Measurements from ENCODE around the gene TTLL5. TPM values are rescaled to one million over a fixed set of nuclear protein-coding genes. Genes with fewer than 3 reads are reported as not detected.

Gene TTLL5
- total RNA-seq, 1 experiment from 2014 or later, result 34.7 TPM

DNA sequence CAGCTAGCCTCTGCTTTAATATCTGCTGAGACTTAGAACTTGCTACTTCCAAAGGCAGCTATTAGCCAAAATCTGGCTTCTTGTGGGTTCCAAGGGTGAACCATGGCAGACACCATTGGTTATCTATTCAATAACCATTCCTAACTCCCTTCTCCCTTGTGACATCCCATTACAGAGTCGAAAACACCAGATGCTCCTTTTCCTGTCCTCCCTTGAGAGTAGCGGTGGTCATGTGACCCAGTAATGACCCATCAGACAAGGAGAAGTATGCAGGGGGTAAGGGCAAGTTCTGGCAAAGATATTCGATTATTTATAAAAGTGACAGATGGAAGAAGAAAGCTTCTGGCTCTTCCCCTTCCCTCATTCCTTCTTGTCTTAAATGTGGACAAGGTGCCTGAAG lies 300.6 kb downstream of the TTLL5 start:
- Histone ChIP-seq H3K4me3 (ENCODE audit: low read length) (no peak overlapping the region), H2AFZ (ENCODE audit: low read length) (no peak overlapping the region), H3K9ac (ENCODE audit: low read length) (no peak overlapping the region), H3K9me2 (replicated peaks; ENCODE audit: low read length) (no peaks in the 10 kb centered on the region), H3K9me3 (ENCODE audit: low read length) (no peaks in the 10 kb centered on the region), H3K4me1 (ENCODE audit: insufficient read depth, low read length) (no peaks in the 10 kb centered on the region), H3F3A (ENCODE audit: low read length, unreplicated experiment) (no peaks in the 10 kb centered on the region), H3K36me3 (ENCODE audit: low read depth, low read length) (no peaks in the 10 kb centered on the region; the same call in 1 of the 2 replicates), H3K27me3 (ENCODE audit: low read length) (no peaks in the 10 kb centered on the region), H3K27ac (ENCODE audit: low read length) (no peak overlapping the region), H3K4me2 (ENCODE audit: low read length) (no peak overlapping the region), H3K79me2 (ENCODE audit: low read length) (no peaks in the 10 kb centered on the region), H4K20me1 (ENCODE audit: low read length) (no peaks in the 10 kb centered on the region)
- no peak for ATAC-seq
- BruUV-seq (replicated peaks), result no TSS peak
- TF ChIP-seq, protein P1, sequence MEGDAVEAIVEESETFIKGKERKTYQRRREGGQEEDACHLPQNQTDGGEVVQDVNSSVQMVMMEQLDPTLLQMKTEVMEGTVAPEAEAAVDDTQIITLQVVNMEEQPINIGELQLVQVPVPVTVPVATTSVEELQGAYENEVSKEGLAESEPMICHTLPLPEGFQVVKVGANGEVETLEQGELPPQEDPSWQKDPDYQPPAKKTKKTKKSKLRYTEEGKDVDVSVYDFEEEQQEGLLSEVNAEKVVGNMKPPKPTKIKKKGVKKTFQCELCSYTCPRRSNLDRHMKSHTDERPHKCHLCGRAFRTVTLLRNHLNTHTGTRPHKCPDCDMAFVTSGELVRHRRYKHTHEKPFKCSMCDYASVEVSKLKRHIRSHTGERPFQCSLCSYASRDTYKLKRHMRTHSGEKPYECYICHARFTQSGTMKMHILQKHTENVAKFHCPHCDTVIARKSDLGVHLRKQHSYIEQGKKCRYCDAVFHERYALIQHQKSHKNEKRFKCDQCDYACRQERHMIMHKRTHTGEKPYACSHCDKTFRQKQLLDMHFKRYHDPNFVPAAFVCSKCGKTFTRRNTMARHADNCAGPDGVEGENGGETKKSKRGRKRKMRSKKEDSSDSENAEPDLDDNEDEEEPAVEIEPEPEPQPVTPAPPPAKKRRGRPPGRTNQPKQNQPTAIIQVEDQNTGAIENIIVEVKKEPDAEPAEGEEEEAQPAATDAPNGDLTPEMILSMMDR (conservative IDR thresholded peaks at IDR 0.05; ENCODE audit: low read depth, low read length), result no peak
- TF ChIP-seq EZH2 (IDR thresholded peaks at IDR 0.05; ENCODE audit: low read length, unreplicated experiment) (no peak), EZH2phosphoT487 (IDR thresholded peaks at IDR 0.05; ENCODE audit: borderline replicate concordance, low read length) (no peak)
- ChIA-PET CTCF (no interaction called here), POLR2A (ENCODE audit: unreplicated experiment) (no interaction called here)
- intact Hi-C loops (cut with micrococcal nuclease), result no loop called here
- no peak for DNase-seq

DNA sequence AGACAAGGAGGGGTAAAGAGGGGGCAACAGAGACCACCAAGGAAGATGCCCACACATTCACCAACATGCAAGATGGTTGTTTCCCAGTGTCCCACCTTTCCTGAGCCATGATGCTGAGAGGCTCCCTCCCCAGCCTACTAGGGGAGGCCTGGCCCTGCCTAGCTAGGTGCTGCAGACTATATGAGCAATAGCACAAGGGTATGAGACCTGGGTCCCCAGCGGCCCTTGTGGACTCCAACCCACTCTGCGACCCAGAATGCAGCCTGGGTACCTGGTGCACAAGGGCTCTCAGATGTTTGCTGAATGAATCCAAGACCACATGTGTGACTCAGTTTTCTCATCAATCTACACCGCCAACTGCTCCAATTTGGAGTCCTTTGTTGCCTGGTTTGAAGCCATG lies 306.8 kb downstream of the TTLL5 start:
- no peak overlapping the region for H3K27ac ChIP-seq (ENCODE audit: low read length)
- no peak overlapping the region for H3K4me3 ChIP-seq (ENCODE audit: low read length)
- no peaks in the 10 kb centered on the region for H3K9me3 ChIP-seq (ENCODE audit: low read length)
- no peaks in the 10 kb centered on the region for H3K27me3 ChIP-seq (ENCODE audit: low read length)
- no peak for DNase-seq
- no peak for ATAC-seq
- H3K4me2 ChIP-seq (ENCODE audit: low read length), result no peak overlapping the region
- no peak overlapping the region for H2AFZ ChIP-seq (ENCODE audit: low read length)
- no peak overlapping the region for H3K9ac ChIP-seq (ENCODE audit: low read length)
- no peaks in the 10 kb centered on the region for H4K20me1 ChIP-seq (ENCODE audit: low read length)
- no TSS peak for BruUV-seq (replicated peaks)
- ChIA-PET POLR2A (ENCODE audit: unreplicated experiment) (no interaction called here), CTCF (no interaction called here)
- no peaks in the 10 kb centered on the region for H3K9me2 ChIP-seq (replicated peaks; ENCODE audit: low read length)
- no peaks in the 10 kb centered on the region for H3F3A ChIP-seq (ENCODE audit: low read length, unreplicated experiment)
- H3K4me1 ChIP-seq (ENCODE audit: insufficient read depth, low read length), result no peaks in the 10 kb centered on the region
- no peaks in the 10 kb centered on the region for H3K79me2 ChIP-seq (ENCODE audit: low read length)
- no peaks in the 10 kb centered on the region for H3K36me3 ChIP-seq (ENCODE audit: low read depth, low read length)
- intact Hi-C loops (cut with micrococcal nuclease), result no loop called here
- TF ChIP-seq EZH2phosphoT487 (IDR thresholded peaks at IDR 0.05; ENCODE audit: borderline replicate concordance, low read length) (no peak), EZH2 (IDR thresholded peaks at IDR 0.05; ENCODE audit: low read length, unreplicated experiment) (no peak)
- TF ChIP-seq, protein P1 (conservative IDR thresholded peaks at IDR 0.05; ENCODE audit: low read depth, low read length), result no peak

DNA sequence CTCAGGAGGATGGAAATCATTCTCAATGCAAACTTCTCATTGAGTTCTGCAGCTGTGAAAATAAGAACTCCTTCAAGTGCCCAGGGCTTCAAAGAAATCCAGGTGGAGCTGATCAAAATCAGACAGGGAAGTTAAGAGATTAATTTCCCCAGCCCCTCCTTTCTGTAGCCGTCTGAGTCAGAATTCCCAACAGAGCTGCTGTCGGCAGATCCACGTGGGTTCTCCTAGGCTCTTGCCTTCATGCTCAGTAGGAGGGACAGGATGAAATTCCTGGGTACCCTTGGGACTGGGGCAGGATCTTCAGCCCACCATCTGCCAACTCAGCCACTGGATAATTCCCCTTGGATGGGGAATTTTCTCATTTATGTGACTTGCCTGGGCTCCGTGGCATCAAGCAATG lies 307.4 kb downstream of the TTLL5 start:
- TF ChIP-seq EZH2 (IDR thresholded peaks at IDR 0.05; ENCODE audit: low read length, unreplicated experiment) (no peak), EZH2phosphoT487 (IDR thresholded peaks at IDR 0.05; ENCODE audit: borderline replicate concordance, low read length) (no peak)
- TF ChIP-seq, protein P1 (conservative IDR thresholded peaks at IDR 0.05; ENCODE audit: low read depth, low read length), result no peak
- H4K20me1 ChIP-seq (ENCODE audit: low read length), result no peaks in the 10 kb centered on the region
- CTCF ChIA-PET, result no interaction called here
- no peak overlapping the region for H3K4me2 ChIP-seq (ENCODE audit: low read length)
- H3K27me3 ChIP-seq (ENCODE audit: low read length), result no peaks in the 10 kb centered on the region
- intact Hi-C loops (cut with micrococcal nuclease), result no loop called here
- H3K36me3 ChIP-seq (ENCODE audit: low read depth, low read length), result no peaks in the 10 kb centered on the region
- H3K4me1 ChIP-seq (ENCODE audit: insufficient read depth, low read length), result no peaks in the 10 kb centered on the region
- no peak overlapping the region for H3K4me3 ChIP-seq (ENCODE audit: low read length)
- H3K79me2 ChIP-seq (ENCODE audit: low read length), result no peaks in the 10 kb centered on the region
- DNase-seq (no peak), ATAC-seq (no peak)
- BruUV-seq (replicated peaks), result no TSS peak
- H3K9ac ChIP-seq (ENCODE audit: low read length), result no peak overlapping the region
- no peak overlapping the region for H2AFZ ChIP-seq (ENCODE audit: low read length)
- no peaks in the 10 kb centered on the region for H3K9me2 ChIP-seq (replicated peaks; ENCODE audit: low read length)
- no peak overlapping the region for H3K27ac ChIP-seq (ENCODE audit: low read length)
- no peaks in the 10 kb centered on the region for H3F3A ChIP-seq (ENCODE audit: low read length, unreplicated experiment)
- POLR2A ChIA-PET (ENCODE audit: unreplicated experiment), result no interaction called here
- no peaks in the 10 kb centered on the region for H3K9me3 ChIP-seq (ENCODE audit: low read length)

Data from PC-3 (cell line).